ENCODE data around the gene GABARAP.

Gene GABARAP

GRCh38 chr17:7241783-7242716, at the start of gene GABARAP:
Gene GABARAP (minus strand): TSS chr17:7242449. CDS start chr17:7242330, 119 bp downstream.
- DNase-seq (ENCODE audit: low read depth in 2 of 2), result peak; percentile 90 to 92

GRCh38 chr17:7290685-7291084, 48.4 kb upstream of the GABARAP start:
- no peak for DNase-seq (ENCODE audit: low read depth in 2 of 2)

GRCh38 chr17:7290166-7290565, 47.9 kb upstream of the GABARAP start:
- no peak for DNase-seq (ENCODE audit: low read depth in 2 of 2)

- no peak for DNase-seq (ENCODE audit: low read depth in 2 of 2)
Measured at GRCh38 chr17:7289256-7290032, 47.2 kb upstream of the GABARAP start.

- DNase-seq (ENCODE audit: low read depth in 2 of 2), result no peak
Measured at GRCh38 chr17:7285679-7286078, 43.4 kb upstream of the GABARAP start.

- no peak for DNase-seq (ENCODE audit: low read depth in 2 of 2)
Measured at GRCh38 chr17:7284911-7285310, 42.7 kb upstream of the GABARAP start.

GRCh38 chr17:7283471-7284216, 41.4 kb upstream of the GABARAP start:
- no peak for DNase-seq (ENCODE audit: low read depth in 2 of 2)

- DNase-seq (ENCODE audit: low read depth in 2 of 2), result no peak
Measured at GRCh38 chr17:7282752-7283321, 40.6 kb upstream of the GABARAP start.

- DNase-seq (ENCODE audit: low read depth in 2 of 2), result no peak
Measured at GRCh38 chr17:7281953-7282751, 39.9 kb upstream of the GABARAP start.

GRCh38 chr17:7281074-7281952, 39.1 kb upstream of the GABARAP start, which contains the start of gene SLC2A4:
Gene SLC2A4 (plus strand): TSS chr17:7281718. CDS start chr17:7281935, 217 bp downstream.
- DNase-seq (ENCODE audit: low read depth in 2 of 2), result peak; percentile 86 to 91

GRCh38 chr17:7280519-7281073, 38.3 kb upstream of the GABARAP start:
- peak; percentile 79 to 81 for DNase-seq (ENCODE audit: low read depth in 2 of 2)

GRCh38 chr17:7279448-7279847, 37.2 kb upstream of the GABARAP start:
- no peak for DNase-seq (ENCODE audit: low read depth in 2 of 2)

GRCh38 chr17:7266784-7267183, 24.5 kb upstream of the GABARAP start:
- no peak for DNase-seq (ENCODE audit: low read depth in 2 of 2)

GRCh38 chr17:7263801-7264078, 21.5 kb upstream of the GABARAP start:
- DNase-seq (ENCODE audit: low read depth in 2 of 2), result no peak

GRCh38 chr17:7262935-7263800, 20.9 kb upstream of the GABARAP start:
- DNase-seq (ENCODE audit: low read depth in 2 of 2), result no peak

- DNase-seq (ENCODE audit: low read depth in 2 of 2), result no peak
Measured at GRCh38 chr17:7262192-7262934, 20.1 kb upstream of the GABARAP start, which contains the start of gene CLDN7. Gene CLDN7 (minus strand): TSS chr17:7262478. CDS start chr17:7262043, 435 bp downstream.

GRCh38 chr17:7261379-7262191, 19.3 kb upstream of the GABARAP start:
- no peak for DNase-seq (ENCODE audit: low read depth in 2 of 2)
